Measurements from ENCODE around the gene RETN.

DNA sequence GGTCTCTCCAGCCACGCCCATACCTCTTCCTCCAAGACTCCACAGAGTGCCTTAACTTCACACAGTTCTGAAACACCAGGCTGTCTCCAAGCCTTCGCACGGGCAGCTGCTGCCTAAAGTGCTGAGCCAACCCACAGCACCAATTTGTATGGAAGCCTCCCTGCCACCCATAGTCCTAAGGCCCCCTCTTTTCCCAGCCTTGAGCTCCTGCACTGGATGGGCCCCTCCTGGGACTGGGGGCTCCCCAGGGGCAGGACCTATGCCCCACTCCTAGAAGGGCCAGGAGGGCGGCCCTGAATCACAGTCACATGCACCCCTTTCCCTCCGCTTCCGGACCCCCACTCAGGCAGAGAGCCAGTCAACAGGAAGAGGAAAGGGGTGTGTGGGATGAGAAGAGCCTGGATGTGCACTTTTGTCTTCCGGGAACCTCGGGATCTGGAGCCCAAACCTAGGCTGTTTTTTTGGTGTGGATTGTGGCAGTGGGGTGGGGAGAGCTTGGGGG lies 38.2 kb downstream of the RETN start:
- TF ChIP-seq, protein P1, sequence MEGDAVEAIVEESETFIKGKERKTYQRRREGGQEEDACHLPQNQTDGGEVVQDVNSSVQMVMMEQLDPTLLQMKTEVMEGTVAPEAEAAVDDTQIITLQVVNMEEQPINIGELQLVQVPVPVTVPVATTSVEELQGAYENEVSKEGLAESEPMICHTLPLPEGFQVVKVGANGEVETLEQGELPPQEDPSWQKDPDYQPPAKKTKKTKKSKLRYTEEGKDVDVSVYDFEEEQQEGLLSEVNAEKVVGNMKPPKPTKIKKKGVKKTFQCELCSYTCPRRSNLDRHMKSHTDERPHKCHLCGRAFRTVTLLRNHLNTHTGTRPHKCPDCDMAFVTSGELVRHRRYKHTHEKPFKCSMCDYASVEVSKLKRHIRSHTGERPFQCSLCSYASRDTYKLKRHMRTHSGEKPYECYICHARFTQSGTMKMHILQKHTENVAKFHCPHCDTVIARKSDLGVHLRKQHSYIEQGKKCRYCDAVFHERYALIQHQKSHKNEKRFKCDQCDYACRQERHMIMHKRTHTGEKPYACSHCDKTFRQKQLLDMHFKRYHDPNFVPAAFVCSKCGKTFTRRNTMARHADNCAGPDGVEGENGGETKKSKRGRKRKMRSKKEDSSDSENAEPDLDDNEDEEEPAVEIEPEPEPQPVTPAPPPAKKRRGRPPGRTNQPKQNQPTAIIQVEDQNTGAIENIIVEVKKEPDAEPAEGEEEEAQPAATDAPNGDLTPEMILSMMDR (IDR thresholded peaks at IDR 0.05): no peak
- TF ChIP-seq POLR2A (IDR thresholded peaks at IDR 0.05): no peak
- no peak for TF ChIP-seq POLR2AphosphoS5 (IDR thresholded peaks at IDR 0.05)
- no peak for TF ChIP-seq EP300 (IDR thresholded peaks at IDR 0.05)

All from gastroesophageal sphincter (tissue), 3 donors.